CD14-positive monocyte (primary cell): ENCODE results near the gene HHEX. TPM values are rescaled to one million over a fixed set of nuclear protein-coding genes. Genes with fewer than 3 reads are reported as not detected.

Experiments
- DNase-seq, 3 donors: peaks; one replicate each; pipeline ENCODE4 v3.0.0-alpha.2; 2011 to 2022
- H2AFZ ChIP-seq: 2 replicates; pipeline ENCODE4 v1.6.0; 2012; ENCODE audit warnings: mild to moderate bottlenecking, low read depth, low read length, inconsistent platforms; ENCODE audit not compliant: insufficient read depth, poor library complexity, severe bottlenecking
- H3K27ac ChIP-seq, 2 donors: 1 replicate in 1 of 2; 2 replicates in 1 of 2; pipeline ENCODE4 v1.5.1; 2012 to 2013; ENCODE audit warnings: low read length in 2 of 2, control low read depth in 1 of 2, inconsistent platforms in 1 of 2, low read depth in 1 of 2, mild to moderate bottlenecking in 1 of 2
- H3K27me3 ChIP-seq, 2 donors: one replicate each; pipeline versions ENCODE4 v1.6.0 to v1.6.1; 2011 to 2013; ENCODE audit warnings: low read length in 2 of 2; ENCODE audit not compliant: control insufficient read depth in 2 of 2, insufficient read depth in 2 of 2
- H3K36me3 ChIP-seq, 2 donors: replicated peaks in 1 of 2; 1 replicate in 1 of 2; 2 replicates in 1 of 2; pipeline versions ENCODE4 v1.5.1 to v1.6.1; 2012 to 2013; ENCODE audit warnings: low read length in 2 of 2, control low read depth in 1 of 2, inconsistent platforms in 1 of 2, mild to moderate bottlenecking in 1 of 2; ENCODE audit not compliant: insufficient read depth in 2 of 2, control insufficient read depth in 1 of 2
- H3K4me1 ChIP-seq, 2 donors: 1 replicate in 1 of 2; 2 replicates in 1 of 2; pipeline versions ENCODE4 v1.5.1 to v1.6.1; 2012 to 2013; ENCODE audit warnings: low read length in 2 of 2, control low read depth in 1 of 2, inconsistent platforms in 1 of 2, mild to moderate bottlenecking in 1 of 2, moderate library complexity in 1 of 2; ENCODE audit not compliant: insufficient read depth in 2 of 2, control insufficient read depth in 1 of 2
- H3K4me2 ChIP-seq: replicated peaks from 2 replicates; pipeline ENCODE3; 2012; ENCODE audit warnings: low read length, moderate library complexity, mild to moderate bottlenecking; ENCODE audit not compliant: poor library complexity, severe bottlenecking; ENCODE audit errors: extremely low read depth
- H3K4me3 ChIP-seq, 3 experiments: fragments of 200-600 bp in 1 of 3; sonication (generic) in 1 of 3; replicated peaks in 1 of 3; 1 replicate in 2 of 3; 2 replicates in 1 of 3; pipeline ENCODE4 v1.5.1; 2011 to 2013; ENCODE audit warnings: low read length in 3 of 3, mild to moderate bottlenecking in 3 of 3, control low read depth in 2 of 3, low read depth in 2 of 3, inconsistent platforms in 1 of 3, moderate library complexity in 1 of 3
- H3K79me2 ChIP-seq: 2 replicates; pipeline ENCODE4 v1.6.0; 2012; ENCODE audit warnings: mild to moderate bottlenecking, control low read depth, inconsistent platforms, low read length, moderate library complexity; ENCODE audit not compliant: insufficient read depth
- H3K9ac ChIP-seq: 2 replicates; pipeline ENCODE4 v1.6.0; 2017; ENCODE audit warnings: low read length, mild to moderate bottlenecking; ENCODE audit not compliant: insufficient read depth, poor library complexity, severe bottlenecking
- H3K9me3 ChIP-seq, 2 donors: replicated peaks in 1 of 2; 1 replicate in 1 of 2; 2 replicates in 1 of 2; pipeline versions ENCODE4 v1.5.1 to v1.6.1; 2012 to 2013; ENCODE audit warnings: low read length in 2 of 2, control low read depth in 1 of 2; ENCODE audit not compliant: control insufficient read depth in 1 of 2, insufficient read depth in 1 of 2
- H4K20me1 ChIP-seq: 2 replicates; pipeline ENCODE4 v1.6.0; 2012; ENCODE audit warnings: mild to moderate bottlenecking, low read length, control low read depth, moderate library complexity; ENCODE audit not compliant: insufficient read depth
- H3K27ac Mint-ChIP-seq, 7 donors: one replicate each; pipeline ENCODE4 v1.8.0; 2020; ENCODE audit warnings: mild to moderate bottlenecking in 7 of 7, mixed read lengths in 7 of 7, moderate library complexity in 6 of 7, inconsistent platforms in 2 of 7
- H3K27me3 Mint-ChIP-seq, 3 donors: one replicate each; pipeline ENCODE4 v1.8.0; 2021 to 2022; ENCODE audit warnings: low read depth in 3 of 3, mild to moderate bottlenecking in 3 of 3, mixed read lengths in 3 of 3, moderate library complexity in 3 of 3, inconsistent platforms in 1 of 3
- H3K36me3 Mint-ChIP-seq, 2 donors: one replicate each; pipeline ENCODE4 v1.8.0; 2020; ENCODE audit warnings: mixed read lengths in 2 of 2, inconsistent platforms in 1 of 2, mild to moderate bottlenecking in 1 of 2
- H3K4me1 Mint-ChIP-seq: one replicate; pipeline ENCODE4 v1.8.0; 2020; ENCODE audit warnings: mild to moderate bottlenecking, mixed read lengths
- H3K4me3 Mint-ChIP-seq, 2 donors: one replicate each; pipeline ENCODE4 v1.8.0; 2020; ENCODE audit warnings: mild to moderate bottlenecking in 2 of 2, mixed read lengths in 2 of 2, moderate library complexity in 1 of 2
- H3K9me3 Mint-ChIP-seq, 7 donors: one replicate each; pipeline ENCODE4 v1.8.0; 2020 to 2022; ENCODE audit warnings: mixed read lengths in 7 of 7, mild to moderate bottlenecking in 6 of 7, moderate library complexity in 6 of 7, inconsistent platforms in 2 of 7
- WGBS: methylation state at CpG from one replicate; pipeline ENCODE4 v1.1.5; 2013; ENCODE audit warnings: missing lambda C conversion rate; ENCODE audit not compliant: insufficient coverage; 5-methylcytosine and 5-hydroxymethylcytosine counted together
- intact Hi-C, 2 donors: fragments of 100-400 bp; cut with micrococcal nuclease; formaldehyde crosslinking; loops; one replicate each; pipeline versions ENCODE4 v1.15.0 to v1.15.1; 2023
- polyA plus RNA-seq, 3 donors: library from polyadenylated mRNA; depleted of rRNA in 1 of 3; unstranded in 2 of 3; stranded (reverse) in 1 of 3; fragments of 300-500 nt in 2 of 3; fragments of >200 nt in 1 of 3; fragmentation: Illumina TruSeq in 2 of 3; gene quantifications; 1 replicate in 2 of 3; 2 replicates in 1 of 3; pipeline ENCODE4 v1.2.3, GENCODE V29; 2012 to 2021
- TF ChIP-seq, protein P1 (sequence below): fragments of 200-600 bp; IDR thresholded peaks from one replicate; pipeline ENCODE4 v1.8.0; 2022; ENCODE audit warnings: antibody characterized with exemption, mild to moderate bottlenecking

The HHEX gene
- polyA plus RNA-seq, 3 donors = 33.6 to 54.6 (median 51.2) TPM

DNA sequence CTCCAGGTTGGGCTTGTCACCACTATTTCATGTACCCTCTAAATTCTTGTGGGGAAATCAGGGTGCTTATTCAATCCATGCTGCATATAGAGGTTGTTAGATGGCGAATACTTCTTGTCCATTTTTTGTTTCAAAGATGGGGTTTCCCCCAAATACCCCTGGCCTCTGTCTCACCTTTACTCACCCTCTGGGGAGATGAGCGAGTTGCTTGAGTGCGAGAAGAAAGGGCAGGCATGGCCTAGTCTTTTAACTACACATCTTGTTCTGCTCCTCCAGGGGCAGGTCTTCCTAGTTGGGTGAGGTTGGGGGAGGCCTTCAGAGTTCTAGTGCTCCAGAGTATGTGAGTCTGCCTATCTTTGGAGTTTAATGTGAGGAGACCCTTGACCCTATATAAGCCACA is 46.2 kb downstream of the HHEX start:
- Histone ChIP-seq H3K4me2 (no peak overlapping the region), H3K9ac (no peak overlapping the region), H3K27ac (no peak overlapping the region), H3K27me3 (no peaks in the 10 kb centered on the region), H3K36me3 (no peaks in the 10 kb centered on the region), H2AFZ (no peak overlapping the region), H3K9me3 (no peaks in the 10 kb centered on the region), H3K79me2 (no peaks in the 10 kb centered on the region), H4K20me1 (no peaks in the 10 kb centered on the region), H3K4me3 (no peak overlapping the region), H3K4me1 (peaks cover 0 to 1% of the 10 kb centered on the region in 2 donors)
- TF ChIP-seq, protein P1, sequence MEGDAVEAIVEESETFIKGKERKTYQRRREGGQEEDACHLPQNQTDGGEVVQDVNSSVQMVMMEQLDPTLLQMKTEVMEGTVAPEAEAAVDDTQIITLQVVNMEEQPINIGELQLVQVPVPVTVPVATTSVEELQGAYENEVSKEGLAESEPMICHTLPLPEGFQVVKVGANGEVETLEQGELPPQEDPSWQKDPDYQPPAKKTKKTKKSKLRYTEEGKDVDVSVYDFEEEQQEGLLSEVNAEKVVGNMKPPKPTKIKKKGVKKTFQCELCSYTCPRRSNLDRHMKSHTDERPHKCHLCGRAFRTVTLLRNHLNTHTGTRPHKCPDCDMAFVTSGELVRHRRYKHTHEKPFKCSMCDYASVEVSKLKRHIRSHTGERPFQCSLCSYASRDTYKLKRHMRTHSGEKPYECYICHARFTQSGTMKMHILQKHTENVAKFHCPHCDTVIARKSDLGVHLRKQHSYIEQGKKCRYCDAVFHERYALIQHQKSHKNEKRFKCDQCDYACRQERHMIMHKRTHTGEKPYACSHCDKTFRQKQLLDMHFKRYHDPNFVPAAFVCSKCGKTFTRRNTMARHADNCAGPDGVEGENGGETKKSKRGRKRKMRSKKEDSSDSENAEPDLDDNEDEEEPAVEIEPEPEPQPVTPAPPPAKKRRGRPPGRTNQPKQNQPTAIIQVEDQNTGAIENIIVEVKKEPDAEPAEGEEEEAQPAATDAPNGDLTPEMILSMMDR = no peak
- WGBS = no CpG with 5 or more reads among the region's 3 CpGs
- H3K27ac Mint-ChIP-seq = no peak overlapping the region
- no peaks in the 10 kb centered on the region for H3K9me3 Mint-ChIP-seq
- intact Hi-C loops = no loop called here
- peaks cover 2 to 4% (median 3%) of the 10 kb centered on the region in 3 donors for H3K27me3 Mint-ChIP-seq
- peaks cover 3 to 4% of the 10 kb centered on the region in 2 donors for H3K36me3 Mint-ChIP-seq
- peaks cover 7% of the 10 kb centered on the region for H3K4me1 Mint-ChIP-seq
- no peak for DNase-seq
- no peak overlapping the region for H3K4me3 Mint-ChIP-seq

DNA sequence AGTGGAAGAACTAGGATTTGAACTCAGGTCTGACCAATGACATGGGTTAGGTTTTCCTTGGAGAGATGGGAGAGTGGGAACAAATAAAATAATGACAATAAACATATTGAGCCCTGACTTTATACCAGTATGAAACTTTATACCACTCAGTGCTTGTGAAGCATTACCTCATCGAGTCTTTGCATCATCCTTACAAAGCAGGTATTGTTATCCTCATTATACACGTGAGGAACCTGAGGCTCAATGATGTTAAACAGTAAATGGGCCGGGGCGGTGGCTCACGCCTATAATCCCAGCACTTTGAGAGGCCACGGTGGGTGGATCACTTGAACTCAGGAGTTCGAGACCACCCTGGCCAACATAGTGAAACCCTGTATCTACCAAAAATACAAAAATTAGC is 47.7 kb downstream of the HHEX start:
- Mint-ChIP-seq H3K36me3 (peaks cover 3 to 4% of the 10 kb centered on the region in 2 donors), H3K9me3 (no peaks in the 10 kb centered on the region), H3K4me1 (peaks cover 18% of the 10 kb centered on the region), H3K4me3 (no peak overlapping the region), H3K27ac (no peak overlapping the region), H3K27me3 (peaks cover 0 to 2% (median 2%) of the 10 kb centered on the region in 3 donors)
- Histone ChIP-seq H3K4me1 (peaks cover 13 to 14% of the 10 kb centered on the region in 2 donors), H3K27ac (no peak overlapping the region), H3K4me3 (no peak overlapping the region), H3K79me2 (no peaks in the 10 kb centered on the region), H2AFZ (no peak overlapping the region), H3K9me3 (no peaks in the 10 kb centered on the region), H4K20me1 (no peaks in the 10 kb centered on the region), H3K27me3 (no peaks in the 10 kb centered on the region), H3K9ac (no peak overlapping the region), H3K36me3 (no peaks in the 10 kb centered on the region), H3K4me2 (no peak overlapping the region)
- intact Hi-C loops = no loop called here
- WGBS = 100% methylated on average over 1 of the region's 7 CpGs
- TF ChIP-seq, protein P1 = no peak
- no peak for DNase-seq
